ENCODE data around the gene FSCN2. TPM values are rescaled to one million over a fixed set of nuclear protein-coding genes. Genes with fewer than 3 reads are reported as not detected.
"Not testable (repeated sequence)": the region's sequence is repeated elsewhere in the genome, so short reads cannot be mapped to it uniquely, and the experiment has no call there.

The FSCN2 gene
- total and polyA plus RNA-seq, 7 donors: 0.08 to 0.71 (median 0.11) TPM; not detected in 1

GRCh38 chr17:81528651-81529436 lies 667 bp downstream of the FSCN2 start:
- intact Hi-C loops (cut with DNase I): no loop called here
- TF ChIP-seq, protein P1, sequence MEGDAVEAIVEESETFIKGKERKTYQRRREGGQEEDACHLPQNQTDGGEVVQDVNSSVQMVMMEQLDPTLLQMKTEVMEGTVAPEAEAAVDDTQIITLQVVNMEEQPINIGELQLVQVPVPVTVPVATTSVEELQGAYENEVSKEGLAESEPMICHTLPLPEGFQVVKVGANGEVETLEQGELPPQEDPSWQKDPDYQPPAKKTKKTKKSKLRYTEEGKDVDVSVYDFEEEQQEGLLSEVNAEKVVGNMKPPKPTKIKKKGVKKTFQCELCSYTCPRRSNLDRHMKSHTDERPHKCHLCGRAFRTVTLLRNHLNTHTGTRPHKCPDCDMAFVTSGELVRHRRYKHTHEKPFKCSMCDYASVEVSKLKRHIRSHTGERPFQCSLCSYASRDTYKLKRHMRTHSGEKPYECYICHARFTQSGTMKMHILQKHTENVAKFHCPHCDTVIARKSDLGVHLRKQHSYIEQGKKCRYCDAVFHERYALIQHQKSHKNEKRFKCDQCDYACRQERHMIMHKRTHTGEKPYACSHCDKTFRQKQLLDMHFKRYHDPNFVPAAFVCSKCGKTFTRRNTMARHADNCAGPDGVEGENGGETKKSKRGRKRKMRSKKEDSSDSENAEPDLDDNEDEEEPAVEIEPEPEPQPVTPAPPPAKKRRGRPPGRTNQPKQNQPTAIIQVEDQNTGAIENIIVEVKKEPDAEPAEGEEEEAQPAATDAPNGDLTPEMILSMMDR (IDR thresholded peaks at IDR 0.05): no peak
- ATAC-seq (no peak), DNase-seq (no peak)
- Histone ChIP-seq H3K4me1 (peaks cover 11% of the 10 kb centered on the region), H3K27ac (no peak overlapping the region), H3K4me3 (no peak overlapping the region), H3K27me3 (ENCODE audit: insufficient read depth in 3 of 3, low read length in 2 of 3) (peaks cover 0 to 47% (median 4%) of the 10 kb centered on the region in 3 donors), H3K9me3 (no peaks in the 10 kb centered on the region), H3K36me3 (ENCODE audit: insufficient read depth in 1 of 2, low read depth in 1 of 2) (no peaks in the 10 kb centered on the region)
- 77 to 78% (median 77%) methylated on average over 61 to 62 of the region's 62 CpGs for whole genome bisulfite sequencing, 3 donors

- DNase-seq (no peak), ATAC-seq (no peak)
- H3K4me3 ChIP-seq: no peak overlapping the region
- TF ChIP-seq, protein P1 (IDR thresholded peaks at IDR 0.05): no peak
- WGBS, 3 donors: 82 to 91% (median 83%) methylated on average over 6 of the region's 6 CpGs
- H3K27ac ChIP-seq: no peak overlapping the region
- intact Hi-C loops (cut with DNase I): no loop called here
- H3K27me3 ChIP-seq (ENCODE audit: insufficient read depth in 3 of 3, low read length in 2 of 3): peaks cover 0 to 46% (median 3%) of the 10 kb centered on the region in 3 donors
- peaks cover 11% of the 10 kb centered on the region for H3K4me1 ChIP-seq
- H3K9me3 ChIP-seq: no peaks in the 10 kb centered on the region
- H3K36me3 ChIP-seq (ENCODE audit: insufficient read depth in 1 of 2, low read depth in 1 of 2): no peaks in the 10 kb centered on the region
Observed at GRCh38 chr17:81529437-81529803, 1.2 kb downstream of the FSCN2 start.

DNA sequence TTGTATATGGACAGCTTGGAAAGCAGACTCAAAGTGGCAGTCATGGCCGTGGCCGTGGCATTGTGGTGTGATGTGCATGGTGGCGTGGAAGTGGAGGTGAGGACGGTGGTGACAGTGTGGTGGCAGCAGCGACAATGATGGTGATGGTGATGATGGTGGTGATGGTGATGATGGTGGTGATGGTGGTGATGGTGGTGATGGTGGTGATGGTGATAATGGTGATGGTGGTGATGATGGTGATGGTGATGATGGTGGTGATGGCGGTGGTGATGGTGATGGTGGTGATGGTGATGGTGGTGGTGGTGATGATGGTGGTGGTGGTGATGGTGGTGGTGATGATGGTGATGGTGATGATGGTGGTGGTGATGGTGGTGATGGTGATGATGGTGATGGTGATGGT lies 2.8 kb downstream of the FSCN2 start:
- H3K9me3 ChIP-seq; H3K36me3 ChIP-seq (ENCODE audit: insufficient read depth in 1 of 2, low read depth in 1 of 2); H3K4me3 ChIP-seq; H3K27ac ChIP-seq; DNase-seq; ATAC-seq: not testable (repeated sequence)
- WGBS, 3 donors: 80 to 88% (median 83%) methylated on average over 6 of the region's 6 CpGs
- Histone ChIP-seq H3K4me1 (peaks cover 11% of the 10 kb centered on the region), H3K27me3 (ENCODE audit: insufficient read depth in 3 of 3, low read length in 2 of 3) (peaks cover 0 to 43% (median 4%) of the 10 kb centered on the region in 3 donors)
- intact Hi-C loops (cut with DNase I): loop anchor here in 1 of 2 donors (10.0 kb wide), 1 partner anchor 386 kb away; no protein-coding TSS in a partner anchor

DNA sequence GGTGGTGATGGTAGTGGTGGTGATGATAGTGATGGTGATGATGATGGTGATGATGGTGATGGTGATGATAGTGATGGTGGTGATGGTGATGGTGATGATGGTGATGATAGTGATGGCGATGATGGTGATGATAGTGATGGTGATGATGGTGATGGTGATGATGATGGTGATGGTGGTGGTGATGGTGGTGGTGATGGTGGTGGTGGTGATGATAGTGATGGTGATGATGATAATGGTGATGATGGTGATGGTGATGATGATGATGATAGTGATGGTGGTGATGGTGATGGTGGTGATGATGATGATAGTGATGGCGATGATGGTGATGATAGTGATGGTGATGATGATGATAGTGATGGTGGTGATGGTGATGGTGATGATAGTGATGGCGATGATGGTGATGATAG lies 3.8 kb downstream of the FSCN2 start:
- not testable (repeated sequence) for H3K4me3 ChIP-seq
- H3K27me3 ChIP-seq (ENCODE audit: insufficient read depth in 3 of 3, low read length in 2 of 3): peaks cover 0 to 49% (median 11%) of the 10 kb centered on the region in 3 donors
- 98 to 100% (median 99%) methylated on average over 3 of the region's 3 CpGs for WGBS, 3 donors

GRCh38 chr17:81532490-81533287 lies 4.5 kb downstream of the FSCN2 start:
- no peak overlapping the region for H3K27ac ChIP-seq
- no peaks in the 10 kb centered on the region for H3K36me3 ChIP-seq (ENCODE audit: insufficient read depth in 1 of 2, low read depth in 1 of 2)
- intact Hi-C loops (cut with DNase I): loop anchor here in 1 of 2 donors (10.0 kb wide), 1 partner anchor 388 kb away; no protein-coding TSS in a partner anchor
- TF ChIP-seq, protein P1 (IDR thresholded peaks at IDR 0.05): no peak
- peaks cover 0 to 55% (median 11%) of the 10 kb centered on the region in 3 donors for H3K27me3 ChIP-seq (ENCODE audit: insufficient read depth in 3 of 3, low read length in 2 of 3)
- H3K9me3 ChIP-seq: no peaks in the 10 kb centered on the region
- H3K4me1 ChIP-seq: peaks cover 12% of the 10 kb centered on the region
- no peak for ATAC-seq
- no peak overlapping the region for H3K4me3 ChIP-seq
- no peak for DNase-seq
- WGBS, 3 donors: 82 to 90% (median 89%) methylated on average over 11 of the region's 11 CpGs

More for the DNA sequence above, 3.8 kb downstream of the FSCN2 start:
- H3K36me3 ChIP-seq (ENCODE audit: insufficient read depth in 1 of 2, low read depth in 1 of 2); DNase-seq; ATAC-seq; H3K27ac ChIP-seq; H3K9me3 ChIP-seq: not testable (repeated sequence)
- intact Hi-C loops (cut with DNase I): loop anchor here in 1 of 2 donors (10.0 kb wide), 1 partner anchor 387 kb away; no protein-coding TSS in a partner anchor
- peaks cover 13% of the 10 kb centered on the region for H3K4me1 ChIP-seq
